GM13977 (cell line): ENCODE results near the gene IFFO2.
A peak's percentile ranks its signal among the peaks of the same experiment; 100 is the strongest.

ENCODE experiments used
- DNase-seq: peaks from one replicate; pipeline ENCODE4 v3.0.0; 2012; ENCODE audit warnings: low spot score
- CTCF ChIP-seq: IDR thresholded peaks from 2 replicates; pipeline ENCODE4 v1.5.1; 2012; ENCODE audit warnings: mild to moderate bottlenecking, control low read depth; ENCODE audit not compliant: insufficient read depth; ENCODE audit errors: extremely low read depth, missing control alignments
- in situ Hi-C: fragments of 300-500 bp; cut with MboI; formaldehyde crosslinking; loops from one replicate; pipeline ENCODE4 v1.12.0; 2022; ENCODE audit warnings: low sequenced_read_pairs, low pct_unique_long_range_greater_than_20kb, mixed read lengths, inconsistent platforms; ENCODE audit not compliant: unreplicated experiment

The IFFO2 gene

GRCh38 chr1:18948048-18948912 is 8.2 kb downstream of the IFFO2 start:
- in situ Hi-C loops = no loop called here
- no peak for TF ChIP-seq CTCF
- DNase-seq = no peak

- in situ Hi-C loops = no loop called here
- no peak for DNase-seq
- TF ChIP-seq CTCF = no peak
Observed at GRCh38 chr1:18947570-18947969, 8.9 kb downstream of the IFFO2 start.

- no peak for DNase-seq
- in situ Hi-C loops = no loop called here
Observed at GRCh38 chr1:18946550-18947381, 9.7 kb downstream of the IFFO2 start.

GRCh38 chr1:18945401-18945849 is 11.1 kb downstream of the IFFO2 start:
- no peak for TF ChIP-seq CTCF
- in situ Hi-C loops = no loop called here
- DNase-seq = no peak

More at GRCh38 chr1:18946550-18947381, 9.7 kb downstream of the IFFO2 start:
- no peak for TF ChIP-seq CTCF

- TF ChIP-seq CTCF = no peak
- no peak for DNase-seq
- in situ Hi-C loops = no loop called here
Observed at GRCh38 chr1:18944810-18945209, 11.7 kb downstream of the IFFO2 start.

DNA sequence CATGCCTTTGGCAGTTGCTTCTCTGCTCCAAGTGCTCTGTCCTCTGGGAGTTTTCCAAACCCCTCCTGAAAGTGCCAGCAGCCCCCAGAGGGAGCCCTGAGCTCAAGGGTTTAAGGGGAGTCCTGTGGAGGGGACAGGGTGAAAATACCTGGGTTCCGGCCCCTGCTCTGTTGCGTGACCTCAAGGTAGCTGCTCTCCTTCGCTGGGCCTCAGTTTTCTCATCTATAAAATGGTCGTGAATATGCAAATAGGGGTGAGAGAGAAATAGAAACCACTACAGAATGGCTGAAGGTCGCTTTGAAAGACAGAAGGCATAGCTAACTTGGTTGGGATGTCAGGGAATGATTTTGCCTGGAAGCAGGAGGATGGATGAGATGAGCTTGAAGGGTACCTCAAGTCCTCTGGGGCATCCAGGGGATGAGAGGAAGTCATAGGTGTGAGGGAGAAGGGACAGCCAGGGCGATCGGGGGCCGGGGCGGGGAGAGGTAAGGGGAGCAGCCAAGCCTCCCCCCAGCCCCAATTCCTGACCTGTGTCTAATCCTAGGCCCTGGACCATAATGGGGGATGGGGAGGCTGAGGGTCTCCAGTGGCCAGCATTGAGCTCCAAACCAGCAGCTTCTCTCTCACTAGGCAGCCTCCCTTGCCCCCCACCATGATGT is 12.4 kb downstream of the IFFO2 start:
- peak; percentile 61 for DNase-seq
- in situ Hi-C loops = no loop called here
- peak; percentile 10 for TF ChIP-seq CTCF
